ENCODE results near the gene CEP20. TPM values are rescaled to one million over a fixed set of nuclear protein-coding genes. Genes with fewer than 3 reads are reported as not detected.

Gene CEP20
- total and polyA plus RNA-seq, 2 donors, result 32.1 to 34.0 TPM

DNA sequence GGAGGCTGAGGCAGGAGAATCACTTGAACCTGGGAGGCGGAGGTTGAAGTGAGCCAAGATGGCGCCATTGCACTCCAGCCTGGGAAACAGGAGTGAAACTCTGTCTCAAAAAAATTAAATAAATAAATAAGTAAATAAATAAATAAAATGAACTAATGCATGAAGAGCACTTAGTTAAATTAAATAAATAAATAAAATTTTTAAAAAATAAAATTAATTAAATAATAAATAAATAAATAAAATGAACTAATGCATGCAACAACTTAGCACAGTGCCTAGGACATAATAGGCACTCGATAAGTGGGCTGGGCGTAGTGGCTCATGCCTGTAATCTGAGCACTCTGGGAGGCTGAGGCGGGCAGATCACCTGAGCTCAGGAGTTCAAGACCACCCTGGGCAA is 15.6 kb upstream of the CEP20 start:
- Histone ChIP-seq H3K27ac (ENCODE audit: low read depth in 1 of 2, low read length in 1 of 2) (no peak overlapping the region), H3K4me3 (ENCODE audit: low read length in 2 of 2) (no peak overlapping the region), H3K27me3 (ENCODE audit: control insufficient read depth in 2 of 2, insufficient read depth in 1 of 2, low read length in 1 of 2) (no peaks in the 10 kb centered on the region), H3K9me3 (ENCODE audit: control insufficient read depth in 2 of 2, insufficient read depth in 1 of 2, low read length in 1 of 2) (peaks cover 0 to 5% of the 10 kb centered on the region in 2 donors), H3K4me1 (ENCODE audit: control insufficient read depth in 2 of 2, insufficient read depth in 2 of 2, low read length in 2 of 2) (no peaks in the 10 kb centered on the region), H3K36me3 (ENCODE audit: control insufficient read depth in 2 of 2, insufficient read depth in 2 of 2, low read length in 1 of 2) (no peaks in the 10 kb centered on the region)
- WGBS, result 98% methylated on average over 5 of the region's 5 CpGs
- DNase-seq (ENCODE audit: low read depth in 6 of 9, low spot score in 9 of 9), result no peak

DNA sequence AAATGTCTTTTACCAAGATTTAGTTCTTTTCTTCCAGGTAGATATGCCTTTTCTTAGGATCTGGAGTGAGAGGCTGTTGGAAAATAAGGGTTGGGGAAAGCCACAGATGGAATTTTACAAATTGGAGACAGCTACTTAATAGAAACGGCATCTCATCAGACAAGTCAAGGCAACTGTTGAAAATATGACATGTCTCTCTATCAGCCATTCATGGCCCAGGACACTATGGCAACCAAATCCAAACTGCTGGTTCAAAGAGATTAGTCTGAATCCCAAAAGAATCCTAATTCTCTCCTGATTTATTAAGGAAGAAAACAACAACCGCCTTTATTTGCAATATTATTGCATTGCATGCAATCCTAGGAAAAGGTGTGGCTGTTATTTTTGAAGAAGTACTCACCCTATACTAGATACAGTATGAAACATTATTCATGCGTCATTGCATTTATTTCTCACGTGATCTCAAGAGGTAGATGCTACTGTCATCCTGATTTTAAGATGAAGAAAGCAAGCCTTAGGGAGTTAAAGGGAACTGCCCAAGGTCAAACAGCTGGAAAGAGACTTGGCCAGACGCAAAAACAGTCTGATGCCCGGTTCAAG is 12.6 kb upstream of the CEP20 start:
- 94% methylated on average over 6 of the region's 6 CpGs for WGBS
- Histone ChIP-seq H3K4me3 (ENCODE audit: low read length in 2 of 2) (no peak overlapping the region), H3K36me3 (ENCODE audit: control insufficient read depth in 2 of 2, insufficient read depth in 2 of 2, low read length in 1 of 2) (no peaks in the 10 kb centered on the region), H3K27me3 (ENCODE audit: control insufficient read depth in 2 of 2, insufficient read depth in 1 of 2, low read length in 1 of 2) (no peaks in the 10 kb centered on the region), H3K4me1 (ENCODE audit: control insufficient read depth in 2 of 2, insufficient read depth in 2 of 2, low read length in 2 of 2) (peaks cover 0 to 6% of the 10 kb centered on the region in 2 donors), H3K27ac (ENCODE audit: low read depth in 1 of 2, low read length in 1 of 2) (no peak overlapping the region), H3K9me3 (ENCODE audit: control insufficient read depth in 2 of 2, insufficient read depth in 1 of 2, low read length in 1 of 2) (no peaks in the 10 kb centered on the region)
- no peak for DNase-seq (ENCODE audit: low read depth in 6 of 9, low spot score in 9 of 9)

DNA sequence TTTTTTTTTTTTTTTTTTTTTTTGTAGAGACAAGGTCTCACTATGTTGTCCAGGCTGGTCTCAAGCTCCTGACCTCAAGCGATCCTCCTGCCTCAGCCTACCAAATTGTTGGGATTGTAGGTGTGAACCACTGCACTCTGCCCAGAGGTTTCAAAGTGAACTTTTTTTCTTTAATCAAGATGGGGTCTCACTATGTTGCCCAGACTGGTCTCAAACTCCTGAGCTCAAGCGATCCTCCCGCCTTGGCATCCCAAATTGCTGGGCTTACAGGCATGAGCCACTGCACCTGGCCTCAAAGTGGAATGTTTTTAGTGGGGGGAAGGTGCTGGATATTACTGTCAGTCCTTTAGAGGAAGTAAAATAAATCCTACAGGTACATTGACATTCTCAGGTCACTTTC is 12.0 kb upstream of the CEP20 start:
- Histone ChIP-seq H3K9me3 (ENCODE audit: control insufficient read depth in 2 of 2, insufficient read depth in 1 of 2, low read length in 1 of 2) (no peaks in the 10 kb centered on the region), H3K27me3 (ENCODE audit: control insufficient read depth in 2 of 2, insufficient read depth in 1 of 2, low read length in 1 of 2) (no peaks in the 10 kb centered on the region), H3K36me3 (ENCODE audit: control insufficient read depth in 2 of 2, insufficient read depth in 2 of 2, low read length in 1 of 2) (no peaks in the 10 kb centered on the region), H3K4me3 (ENCODE audit: low read length in 2 of 2) (no peak overlapping the region), H3K4me1 (ENCODE audit: control insufficient read depth in 2 of 2, insufficient read depth in 2 of 2, low read length in 2 of 2) (peaks cover 0 to 6% of the 10 kb centered on the region in 2 donors), H3K27ac (ENCODE audit: low read depth in 1 of 2, low read length in 1 of 2) (no peak overlapping the region)
- WGBS, result 97% methylated on average over 3 of the region's 3 CpGs
- no peak for DNase-seq (ENCODE audit: low read depth in 6 of 9, low spot score in 9 of 9)

GRCh38 chr16:15899538-15900100 is 11.2 kb upstream of the CEP20 start:
- Histone ChIP-seq H3K36me3 (ENCODE audit: control insufficient read depth in 2 of 2, insufficient read depth in 2 of 2, low read length in 1 of 2) (no peaks in the 10 kb centered on the region), H3K9me3 (ENCODE audit: control insufficient read depth in 2 of 2, insufficient read depth in 1 of 2, low read length in 1 of 2) (no peaks in the 10 kb centered on the region), H3K4me3 (ENCODE audit: low read length in 2 of 2) (no peak overlapping the region), H3K4me1 (ENCODE audit: control insufficient read depth in 2 of 2, insufficient read depth in 2 of 2, low read length in 2 of 2) (peaks cover 0 to 6% of the 10 kb centered on the region in 2 donors), H3K27me3 (ENCODE audit: control insufficient read depth in 2 of 2, insufficient read depth in 1 of 2, low read length in 1 of 2) (no peaks in the 10 kb centered on the region), H3K27ac (ENCODE audit: low read depth in 1 of 2, low read length in 1 of 2) (no peak overlapping the region)
- no peak for DNase-seq (ENCODE audit: low read depth in 6 of 9, low spot score in 9 of 9)
- 77% methylated on average over 9 of the region's 9 CpGs for WGBS

GRCh38 chr16:15898654-15899053 is 10.3 kb upstream of the CEP20 start:
- H3K4me3 ChIP-seq (ENCODE audit: low read length in 2 of 2), result no peak overlapping the region
- no peak overlapping the region for H3K27ac ChIP-seq (ENCODE audit: low read depth in 1 of 2, low read length in 1 of 2)
- no peaks in the 10 kb centered on the region for H3K9me3 ChIP-seq (ENCODE audit: control insufficient read depth in 2 of 2, insufficient read depth in 1 of 2, low read length in 1 of 2)
- no peaks in the 10 kb centered on the region for H3K27me3 ChIP-seq (ENCODE audit: control insufficient read depth in 2 of 2, insufficient read depth in 1 of 2, low read length in 1 of 2)
- peaks cover 0 to 6% of the 10 kb centered on the region in 2 donors for H3K4me1 ChIP-seq (ENCODE audit: control insufficient read depth in 2 of 2, insufficient read depth in 2 of 2, low read length in 2 of 2)
- 97% methylated on average over 6 of the region's 6 CpGs for WGBS
- DNase-seq (ENCODE audit: low read depth in 6 of 9, low spot score in 9 of 9), result no peak
- no peaks in the 10 kb centered on the region for H3K36me3 ChIP-seq (ENCODE audit: control insufficient read depth in 2 of 2, insufficient read depth in 2 of 2, low read length in 1 of 2)

DNA sequence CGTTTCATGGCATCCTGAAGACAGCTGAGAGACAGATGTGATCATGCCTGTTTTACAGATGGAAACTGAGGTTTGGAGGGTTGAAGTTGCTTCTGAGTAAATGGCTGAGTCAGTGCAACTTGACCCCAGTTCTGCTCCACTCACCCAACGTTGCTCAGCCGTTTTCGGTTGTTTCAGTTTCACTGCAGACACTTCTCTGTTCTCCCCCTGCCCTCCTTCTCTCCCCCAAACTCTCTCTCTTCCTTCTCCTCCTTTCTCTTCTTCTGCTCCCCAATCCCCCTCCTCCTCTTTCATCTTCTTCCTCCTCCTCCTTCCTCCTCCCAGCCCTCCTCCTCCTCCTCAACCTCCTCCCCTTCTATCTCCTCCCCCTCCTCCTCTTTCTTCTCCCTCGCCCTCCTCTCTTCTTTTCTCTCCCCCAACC is 9.4 kb upstream of the CEP20 start:
- WGBS, result 46% methylated on average over 5 of the region's 5 CpGs
- DNase-seq (ENCODE audit: low read depth in 6 of 9, low spot score in 9 of 9), result peak in 1 of 9 donors; percentile 16
- H3K4me1 ChIP-seq (ENCODE audit: control insufficient read depth in 2 of 2, insufficient read depth in 2 of 2, low read length in 2 of 2), result peaks cover 0 to 6% of the 10 kb centered on the region in 2 donors

GRCh38 chr16:15897121-15897780 is 8.8 kb upstream of the CEP20 start:
- no peak for DNase-seq (ENCODE audit: low read depth in 6 of 9, low spot score in 9 of 9)
- Histone ChIP-seq H3K4me1 (ENCODE audit: control insufficient read depth in 2 of 2, insufficient read depth in 2 of 2, low read length in 2 of 2) (peaks cover 0 to 6% of the 10 kb centered on the region in 2 donors), H3K9me3 (ENCODE audit: control insufficient read depth in 2 of 2, insufficient read depth in 1 of 2, low read length in 1 of 2) (no peaks in the 10 kb centered on the region), H3K27me3 (ENCODE audit: control insufficient read depth in 2 of 2, insufficient read depth in 1 of 2, low read length in 1 of 2) (no peaks in the 10 kb centered on the region), H3K27ac (ENCODE audit: low read depth in 1 of 2, low read length in 1 of 2) (no peak overlapping the region), H3K4me3 (ENCODE audit: low read length in 2 of 2) (no peak overlapping the region), H3K36me3 (ENCODE audit: control insufficient read depth in 2 of 2, insufficient read depth in 2 of 2, low read length in 1 of 2) (no peaks in the 10 kb centered on the region)
- 95% methylated on average over 8 of the region's 8 CpGs for WGBS

More for the DNA sequence above, 9.4 kb upstream of the CEP20 start:
- no peak overlapping the region for H3K27ac ChIP-seq (ENCODE audit: low read depth in 1 of 2, low read length in 1 of 2)
- H3K9me3 ChIP-seq (ENCODE audit: control insufficient read depth in 2 of 2, insufficient read depth in 1 of 2, low read length in 1 of 2), result no peaks in the 10 kb centered on the region
- no peaks in the 10 kb centered on the region for H3K27me3 ChIP-seq (ENCODE audit: control insufficient read depth in 2 of 2, insufficient read depth in 1 of 2, low read length in 1 of 2)
- H3K36me3 ChIP-seq (ENCODE audit: control insufficient read depth in 2 of 2, insufficient read depth in 2 of 2, low read length in 1 of 2), result no peaks in the 10 kb centered on the region
- H3K4me3 ChIP-seq (ENCODE audit: low read length in 2 of 2), result no peak overlapping the region

DNA sequence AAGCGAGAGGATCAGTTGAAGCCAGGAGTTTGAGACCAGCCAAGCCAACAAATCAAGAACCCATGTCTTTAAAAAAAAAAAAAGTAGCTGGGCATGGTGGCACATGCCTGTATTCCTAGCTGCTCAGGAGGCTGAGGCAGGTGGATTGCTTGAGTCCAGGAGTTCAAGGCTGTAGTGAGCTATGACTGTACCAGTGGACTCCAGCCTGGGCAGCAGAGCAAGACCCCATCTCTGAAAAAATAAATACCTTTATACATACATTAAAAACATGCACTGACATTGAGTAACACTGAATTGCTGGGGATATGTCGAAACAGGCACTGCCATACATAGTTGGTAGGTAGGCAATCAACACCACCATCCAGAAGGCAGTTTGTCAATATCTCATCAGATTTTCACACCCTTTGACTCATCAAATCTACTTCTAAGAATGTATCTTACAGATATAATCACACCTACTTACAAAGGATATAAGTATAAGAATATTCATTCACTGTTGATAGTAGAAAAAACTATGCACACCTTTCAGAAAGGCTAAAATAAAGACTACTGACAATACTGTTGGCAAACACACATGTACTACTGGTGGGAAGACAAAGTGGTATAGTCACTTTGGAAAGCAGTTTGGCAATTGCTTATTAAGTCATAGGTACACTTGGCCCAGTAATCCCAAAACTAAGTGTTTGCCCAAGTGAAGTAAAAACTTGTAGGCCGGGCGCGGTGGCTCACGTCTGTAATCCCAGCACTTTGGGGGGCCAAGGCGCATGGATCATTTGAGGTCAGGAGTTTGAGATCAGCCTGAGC is 6.4 kb upstream of the CEP20 start:
- WGBS, result 97% methylated on average over 7 of the region's 7 CpGs
- Histone ChIP-seq H3K4me1 (ENCODE audit: control insufficient read depth in 2 of 2, insufficient read depth in 2 of 2, low read length in 2 of 2) (peaks cover 0 to 6% of the 10 kb centered on the region in 2 donors), H3K27ac (ENCODE audit: low read depth in 1 of 2, low read length in 1 of 2) (no peak overlapping the region)

DNA sequence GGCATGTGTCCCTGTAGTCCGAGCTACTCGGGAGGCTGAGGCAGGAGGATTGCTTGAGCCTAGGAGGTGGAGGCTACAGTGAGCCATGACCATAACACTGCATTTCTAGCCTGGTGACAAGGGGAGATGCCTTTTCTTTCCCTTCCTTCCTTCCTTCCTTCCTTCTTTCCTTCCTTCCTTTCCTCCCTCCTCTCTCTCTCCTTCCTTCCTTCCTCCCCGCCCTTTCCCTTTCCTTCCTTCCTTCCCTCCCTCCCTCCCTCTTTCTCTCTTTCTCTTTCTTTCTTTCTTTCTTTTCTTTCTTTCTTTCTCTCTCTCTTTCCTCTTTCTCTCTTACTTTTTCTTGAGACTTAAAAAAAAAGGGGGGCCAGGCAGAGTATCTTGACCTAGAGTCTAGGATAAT is 3.1 kb upstream of the CEP20 start:
- WGBS, result 99% methylated on average over 3 of the region's 3 CpGs
- Histone ChIP-seq H3K36me3 (ENCODE audit: control insufficient read depth in 2 of 2, insufficient read depth in 2 of 2, low read length in 1 of 2) (no peaks in the 10 kb centered on the region), H3K4me3 (ENCODE audit: low read length in 2 of 2) (no peak overlapping the region), H3K27me3 (ENCODE audit: control insufficient read depth in 2 of 2, insufficient read depth in 1 of 2, low read length in 1 of 2) (peaks cover 0 to 2% of the 10 kb centered on the region in 2 donors), H3K4me1 (ENCODE audit: control insufficient read depth in 2 of 2, insufficient read depth in 2 of 2, low read length in 2 of 2) (peaks cover 13% of the 10 kb centered on the region in 2 donors), H3K27ac (ENCODE audit: low read depth in 1 of 2, low read length in 1 of 2) (no peak overlapping the region), H3K9me3 (ENCODE audit: control insufficient read depth in 2 of 2, insufficient read depth in 1 of 2, low read length in 1 of 2) (no peaks in the 10 kb centered on the region)
- no peak for DNase-seq (ENCODE audit: low read depth in 6 of 9, low spot score in 9 of 9)

More for the DNA sequence above, 6.4 kb upstream of the CEP20 start:
- DNase-seq (ENCODE audit: low read depth in 6 of 9, low spot score in 9 of 9), result no peak
- no peaks in the 10 kb centered on the region for H3K36me3 ChIP-seq (ENCODE audit: control insufficient read depth in 2 of 2, insufficient read depth in 2 of 2, low read length in 1 of 2)
- no peaks in the 10 kb centered on the region for H3K9me3 ChIP-seq (ENCODE audit: control insufficient read depth in 2 of 2, insufficient read depth in 1 of 2, low read length in 1 of 2)
- H3K27me3 ChIP-seq (ENCODE audit: control insufficient read depth in 2 of 2, insufficient read depth in 1 of 2, low read length in 1 of 2), result no peaks in the 10 kb centered on the region
- H3K4me3 ChIP-seq (ENCODE audit: low read length in 2 of 2), result no peak overlapping the region

Measured in thymus (tissue), 11 donors.